Endothelial cell of umbilical vein (primary cell): ENCODE measurements around the gene CDHR1. TPM values are rescaled to one million over a fixed set of nuclear protein-coding genes. Genes with fewer than 3 reads are reported as not detected.

ENCODE experiments used
- BruUV-seq: library from RNA; stranded (reverse); fragments of 400-500 nt; replicated peaks from 2 replicates; lab custom pipeline; 2021; lab: Mats Ljungman, UMichigan
- CTCF ChIA-PET: fragments of 300-600, 350-600 bp; sonication (Branson Sonifier 250); formaldehyde crosslinking; loops from one replicate; lab custom pipeline; 2021; ENCODE audit warnings: antibody characterized with exemption, inconsistent platforms; lab: Charles Lee
- POLR2A ChIA-PET: fragments of 300-600, 350-600 bp; sonication (Branson Sonifier 250); formaldehyde crosslinking; loops from one replicate; lab custom pipeline; 2021; ENCODE audit warnings: antibody characterized with exemption, inconsistent platforms; lab: Charles Lee
- DNase-seq: peaks from one replicate; pipeline ENCODE4 v3.0.0-alpha.2; 2011; ENCODE audit warnings: low read depth, low spot score
- FAIRE-seq: peaks from 2 replicates; lab custom pipeline; 2011; peaks lifted over from hg19 to GRCh38; lab: Jason Lieb, UNC
- H2AFZ ChIP-seq: 2 replicates; pipeline ENCODE4 v1.6.0; 2012; ENCODE audit warnings: low read depth, low read length, control low read depth, inconsistent platforms
- H3K27ac ChIP-seq: 2 replicates; pipeline ENCODE4 v1.5.1; 2011; ENCODE audit warnings: low read depth, mild to moderate bottlenecking, control low read depth, low read length, moderate library complexity; ENCODE audit not compliant: insufficient read depth
- H3K27me3 ChIP-seq, 2 experiments: 2 replicates each; pipeline versions ENCODE4 v1.6.0 to v1.6.1; 2011; ENCODE audit warnings: low read length in 2 of 2, mixed read lengths in 1 of 2; ENCODE audit not compliant: control insufficient read depth in 2 of 2, insufficient read depth in 2 of 2
- H3K36me3 ChIP-seq, 2 experiments: 2 replicates in 1 of 2; 3 replicates in 1 of 2; pipeline ENCODE4 v1.5.1; 2011; ENCODE audit warnings: low read length in 2 of 2, mild to moderate bottlenecking in 1 of 2, moderate library complexity in 1 of 2; ENCODE audit not compliant: control insufficient read depth in 2 of 2, insufficient read depth in 2 of 2; ENCODE audit errors: extremely low read depth in 1 of 2
- H3K4me1 ChIP-seq: 3 replicates; pipeline ENCODE4 v1.5.1; 2011; ENCODE audit warnings: mild to moderate bottlenecking, low read length; ENCODE audit not compliant: control insufficient read depth, insufficient read depth; ENCODE audit errors: extremely low read depth
- H3K4me2 ChIP-seq: 2 replicates; pipeline ENCODE4 v1.6.1; 2011; ENCODE audit warnings: low read length, control low read depth, mixed read lengths; ENCODE audit not compliant: insufficient read depth
- H3K4me3 ChIP-seq, 3 experiments: fragments of 200-600 bp in 1 of 3; sonication (generic), shearing (Covaris generic) in 1 of 3; replicated peaks in 1 of 3; 2 replicates each; pipeline ENCODE4 v1.5.1; 2011 to 2016; ENCODE audit warnings: control low read depth in 3 of 3, low read length in 3 of 3, mild to moderate bottlenecking in 2 of 3, inconsistent platforms in 1 of 3, low read depth in 1 of 3, moderate library complexity in 1 of 3; ENCODE audit not compliant: insufficient read depth in 1 of 3
- H3K79me2 ChIP-seq: 2 replicates; pipeline ENCODE4 v1.6.0; 2012; ENCODE audit warnings: low read length, inconsistent platforms; ENCODE audit not compliant: control insufficient read depth, insufficient read depth
- H3K9ac ChIP-seq: replicated peaks from 2 replicates; pipeline ENCODE3; 2011; ENCODE audit warnings: low read length, control low read depth; ENCODE audit not compliant: insufficient read depth; ENCODE audit errors: extremely low read depth
- H3K9me1 ChIP-seq: replicated peaks from 3 replicates; pipeline ENCODE4 v1.6.0; 2011; ENCODE audit warnings: mild to moderate bottlenecking, low read length; ENCODE audit not compliant: control insufficient read depth, insufficient read depth; ENCODE audit errors: extremely low read depth
- H3K9me3 ChIP-seq: replicated peaks from 2 replicates; pipeline ENCODE4 v1.5.1; 2012; ENCODE audit warnings: low read length, inconsistent platforms; ENCODE audit not compliant: control insufficient read depth, insufficient read depth
- H4K20me1 ChIP-seq: replicated peaks from 2 replicates; pipeline ENCODE3; 2011; ENCODE audit warnings: mild to moderate bottlenecking, low read length; ENCODE audit not compliant: control insufficient read depth, insufficient read depth; ENCODE audit errors: extremely low read depth
- EZH2 ChIP-seq: IDR thresholded peaks from 2 replicates; pipeline ENCODE4 v1.6.1; 2012; ENCODE audit warnings: borderline replicate concordance, low read depth, mild to moderate bottlenecking, moderate library complexity, low read length, inconsistent platforms; ENCODE audit not compliant: severe bottlenecking
- FOS ChIP-seq: IDR thresholded peaks from 2 replicates; pipeline ENCODE4 v1.6.1; 2011; ENCODE audit warnings: mild to moderate bottlenecking, low read length, moderate library complexity, borderline replicate concordance; ENCODE audit not compliant: insufficient read depth
- GATA2 ChIP-seq: IDR thresholded peaks from 2 replicates; pipeline ENCODE4 v1.7.0; 2011; ENCODE audit warnings: low read depth, mild to moderate bottlenecking, moderate library complexity, mixed read lengths, low read length; ENCODE audit not compliant: insufficient read length, insufficient read depth
- JUN ChIP-seq: IDR thresholded peaks from 2 replicates; pipeline ENCODE4 v1.6.1; 2011; ENCODE audit warnings: borderline replicate concordance, low read depth; ENCODE audit not compliant: insufficient read length, insufficient read depth
- MYC ChIP-seq: IDR thresholded peaks from one replicate; pipeline ENCODE4 v1.6.1; 2011; ENCODE audit warnings: mild to moderate bottlenecking, low read depth, low read length
- POLR2A ChIP-seq: IDR thresholded peaks from 2 replicates; pipeline ENCODE4 v1.6.1; 2012; ENCODE audit warnings: low read depth, mild to moderate bottlenecking, control low read depth, low read length
- POLR2AphosphoS5 ChIP-seq: IDR thresholded peaks from 2 replicates; pipeline ENCODE4 v1.6.1; 2012; ENCODE audit warnings: low read depth, mild to moderate bottlenecking, control low read depth, low read length, moderate library complexity; ENCODE audit not compliant: insufficient read depth
- dilution Hi-C: fragments of 300-500 bp; cut with MboI; formaldehyde crosslinking; loops from one replicate; pipeline ENCODE4 v1.15.0; 2019; ENCODE audit warnings: low sequenced_read_pairs; ENCODE audit not compliant: extremely low pct_ligation_motif_present
- intact Hi-C: fragments of 100-400 bp; cut with micrococcal nuclease; formaldehyde crosslinking; loops from one replicate; pipeline ENCODE4 v1.10.0; 2022
- polyA plus RNA-seq, 4 experiments: library from polyadenylated mRNA; depleted of rRNA in 3 of 4; stranded (reverse) in 3 of 4; unstranded in 1 of 4; fragments of >200 nt; gene quantifications; 2 replicates each; pipeline versions ENCODE4 v1.2.1 to v1.2.3, GENCODE V29; 2011 to 2012; ENCODE audit warnings: missing spikeins in 1 of 4
- total RNA-seq: library from RNA; stranded (reverse); gene quantifications from 2 replicates; pipeline ENCODE4 v1.2.3, GENCODE V29; 2021
- TF ChIP-seq, protein P1 (sequence below), 2 donors: IDR thresholded peaks; 1 replicate in 1 of 2; 2 replicates in 1 of 2; pipeline ENCODE4 v1.5.1; 2011; ENCODE audit warnings: low read length in 2 of 2, mild to moderate bottlenecking in 2 of 2, moderate library complexity in 2 of 2, control low read depth in 1 of 2, inconsistent platforms in 1 of 2, low read depth in 1 of 2; ENCODE audit not compliant: insufficient read depth in 1 of 2; ENCODE audit errors: extremely low read depth in 1 of 2
- TF ChIP-seq, protein P2 (sequence below): IDR thresholded peaks from 2 replicates; pipeline ENCODE4 v1.6.1; 2011; ENCODE audit not compliant: insufficient read depth, insufficient read length

CDHR1 gene
- total and polyA plus RNA-seq, 2 donors (not counting 3 experiments of a cell fraction or from before 2014, with no cell fraction given) = 0.11 to 0.53 TPM

DNA sequence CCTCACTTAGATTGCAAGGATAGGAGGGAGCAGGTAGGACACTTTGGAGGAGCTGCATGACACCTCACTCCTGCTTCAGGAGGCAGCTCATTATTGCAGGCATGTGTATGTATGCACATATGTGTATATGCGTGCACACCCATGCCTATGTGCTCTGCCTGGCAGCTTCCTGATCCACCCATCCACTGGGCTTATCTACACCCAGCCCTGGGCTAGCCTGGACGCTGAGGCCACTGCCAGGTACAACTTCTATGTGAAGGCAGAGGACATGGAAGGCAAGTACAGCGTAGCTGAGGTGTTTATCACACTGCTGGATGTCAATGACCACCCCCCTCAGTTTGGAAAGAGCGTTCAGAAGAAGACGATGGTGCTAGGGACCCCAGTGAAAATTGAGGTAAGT lies 17.7 kb downstream of the CDHR1 start:
- Histone ChIP-seq H3K79me2 (no peaks in the 10 kb centered on the region), H3K36me3 (no peaks in the 10 kb centered on the region), H3K27me3 (no peaks in the 10 kb centered on the region), H3K4me2 (no peak overlapping the region), H2AFZ (no peak overlapping the region), H4K20me1 (no peaks in the 10 kb centered on the region), H3K4me3 (no peak overlapping the region), H3K9me1 (no peaks in the 10 kb centered on the region), H3K9me3 (no peaks in the 10 kb centered on the region), H3K27ac (no peak overlapping the region), H3K9ac (no peak overlapping the region), H3K4me1 (no peaks in the 10 kb centered on the region)
- TF ChIP-seq EZH2 (no peak), JUN (no peak), POLR2A (no peak), POLR2AphosphoS5 (no peak), FOS (no peak), MYC (no peak), GATA2 (no peak)
- TF ChIP-seq, protein P1, sequence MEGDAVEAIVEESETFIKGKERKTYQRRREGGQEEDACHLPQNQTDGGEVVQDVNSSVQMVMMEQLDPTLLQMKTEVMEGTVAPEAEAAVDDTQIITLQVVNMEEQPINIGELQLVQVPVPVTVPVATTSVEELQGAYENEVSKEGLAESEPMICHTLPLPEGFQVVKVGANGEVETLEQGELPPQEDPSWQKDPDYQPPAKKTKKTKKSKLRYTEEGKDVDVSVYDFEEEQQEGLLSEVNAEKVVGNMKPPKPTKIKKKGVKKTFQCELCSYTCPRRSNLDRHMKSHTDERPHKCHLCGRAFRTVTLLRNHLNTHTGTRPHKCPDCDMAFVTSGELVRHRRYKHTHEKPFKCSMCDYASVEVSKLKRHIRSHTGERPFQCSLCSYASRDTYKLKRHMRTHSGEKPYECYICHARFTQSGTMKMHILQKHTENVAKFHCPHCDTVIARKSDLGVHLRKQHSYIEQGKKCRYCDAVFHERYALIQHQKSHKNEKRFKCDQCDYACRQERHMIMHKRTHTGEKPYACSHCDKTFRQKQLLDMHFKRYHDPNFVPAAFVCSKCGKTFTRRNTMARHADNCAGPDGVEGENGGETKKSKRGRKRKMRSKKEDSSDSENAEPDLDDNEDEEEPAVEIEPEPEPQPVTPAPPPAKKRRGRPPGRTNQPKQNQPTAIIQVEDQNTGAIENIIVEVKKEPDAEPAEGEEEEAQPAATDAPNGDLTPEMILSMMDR (IDR thresholded peaks at IDR 0.05; ENCODE audit: extremely low read depth in 1 of 2, insufficient read depth in 1 of 2, low read depth in 1 of 2, low read length in 2 of 2) = no peak
- TF ChIP-seq, protein P2, sequence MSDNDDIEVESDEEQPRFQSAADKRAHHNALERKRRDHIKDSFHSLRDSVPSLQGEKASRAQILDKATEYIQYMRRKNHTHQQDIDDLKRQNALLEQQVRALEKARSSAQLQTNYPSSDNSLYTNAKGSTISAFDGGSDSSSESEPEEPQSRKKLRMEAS = no peak
- BruUV-seq = no TSS peak
- intact Hi-C loops = no loop called here
- FAIRE-seq (no peak), DNase-seq (no peak)
- ChIA-PET POLR2A (no interaction called here), CTCF (interaction anchor here (1.6 to 2.0 kb wide), 2 partner anchors 11 to 64 kb away, joined by 3 to 6 read pairs; no protein-coding TSS in a partner anchor)
- dilution Hi-C loops = no loop called here
